Keratinocyte (primary cell): Measurements from ENCODE around the gene CUL1. TPM values are rescaled to one million over a fixed set of nuclear protein-coding genes. Genes with fewer than 3 reads are reported as not detected.
A peak's percentile ranks its signal among the peaks of the same experiment; 100 is the strongest.

ENCODE experiments used
- DNase-seq: peaks from one replicate; pipeline ENCODE4 v3.0.0-alpha.2; 2011; ENCODE audit warnings: low read depth, missing footprints, low spot score
- FAIRE-seq: peaks from 2 replicates; lab custom pipeline; 2011; peaks lifted over from hg19 to GRCh38; lab: Jason Lieb, UNC
- H2AFZ ChIP-seq: 2 replicates; pipeline ENCODE4 v1.6.0; 2012; ENCODE audit warnings: low read length, control low read depth, inconsistent platforms; ENCODE audit not compliant: control insufficient read depth
- H3K27ac ChIP-seq: 2 replicates; pipeline ENCODE4 v1.5.1; 2011; ENCODE audit warnings: low read length; ENCODE audit not compliant: control insufficient read depth, insufficient read depth
- H3K27me3 ChIP-seq: 3 replicates; pipeline ENCODE4 v1.6.0; 2011; ENCODE audit warnings: low read length; ENCODE audit not compliant: control insufficient read depth, insufficient read depth; ENCODE audit errors: extremely low read depth
- H3K36me3 ChIP-seq, 2 experiments: 2 replicates in 1 of 2; 3 replicates in 1 of 2; pipeline ENCODE4 v1.5.1; 2011; ENCODE audit warnings: low read length in 2 of 2, mild to moderate bottlenecking in 1 of 2; ENCODE audit not compliant: control insufficient read depth in 2 of 2, insufficient read depth in 2 of 2; ENCODE audit errors: extremely low read depth in 1 of 2
- H3K4me1 ChIP-seq: 3 replicates; pipeline ENCODE4 v1.5.1; 2011; ENCODE audit warnings: low read length; ENCODE audit not compliant: control insufficient read depth, insufficient read depth; ENCODE audit errors: extremely low read depth
- H3K4me2 ChIP-seq: 3 replicates; pipeline ENCODE4 v1.6.0; 2011; ENCODE audit warnings: low read depth, low read length; ENCODE audit not compliant: control insufficient read depth, insufficient read depth; ENCODE audit errors: extremely low read depth
- H3K4me3 ChIP-seq, 3 experiments: fragments of 200-600 bp in 1 of 3; sonication (generic) in 1 of 3; 2 replicates in 2 of 3; 3 replicates in 1 of 3; pipeline ENCODE4 v1.5.1; 2011 to 2016; ENCODE audit warnings: low read length in 3 of 3, mild to moderate bottlenecking in 3 of 3, control low read depth in 2 of 3, inconsistent platforms in 1 of 3, low read depth in 1 of 3, mixed read lengths in 1 of 3, mixed run types in 1 of 3, moderate library complexity in 1 of 3; ENCODE audit not compliant: control insufficient read depth in 2 of 3, insufficient read depth in 2 of 3; ENCODE audit errors: extremely low read depth in 1 of 3
- H3K79me2 ChIP-seq: 2 replicates; pipeline ENCODE4 v1.6.0; 2012; ENCODE audit warnings: low read length; ENCODE audit not compliant: control insufficient read depth, insufficient read depth
- H3K9ac ChIP-seq: 3 replicates; pipeline ENCODE4 v1.6.0; 2011; ENCODE audit warnings: low read length; ENCODE audit not compliant: control insufficient read depth, insufficient read depth; ENCODE audit errors: extremely low read depth
- H3K9me1 ChIP-seq: 3 replicates; pipeline ENCODE4 v1.6.0; 2011; ENCODE audit warnings: low read length; ENCODE audit not compliant: control insufficient read depth, insufficient read depth; ENCODE audit errors: extremely low read depth
- H3K9me3 ChIP-seq: 2 replicates; pipeline ENCODE4 v1.5.1; 2012; ENCODE audit warnings: low read depth, low read length; ENCODE audit not compliant: control insufficient read depth
- H4K20me1 ChIP-seq: 3 replicates; pipeline ENCODE4 v1.6.0; 2011; ENCODE audit warnings: low read length; ENCODE audit not compliant: control insufficient read depth, insufficient read depth; ENCODE audit errors: extremely low read depth
- CTCF ChIP-seq, 3 experiments: IDR thresholded peaks in 1 of 3; conservative IDR thresholded peaks in 1 of 3; optimal IDR thresholded peaks in 1 of 3; 2 replicates in 2 of 3; 3 replicates in 1 of 3; pipeline versions ENCODE3 to v1.5.1; 2011; ENCODE audit warnings: low read length in 3 of 3, mild to moderate bottlenecking in 3 of 3, moderate library complexity in 2 of 3, control low read depth in 1 of 3, inconsistent platforms in 1 of 3; ENCODE audit not compliant: insufficient read depth in 2 of 3; ENCODE audit errors: extremely low read depth in 1 of 3
- EZH2 ChIP-seq: IDR thresholded peaks from one replicate; pipeline ENCODE4 v1.6.1; 2012; ENCODE audit warnings: inconsistent platforms, mild to moderate bottlenecking, low read length, moderate library complexity
- dilution Hi-C: fragments of 300-500 bp; cut with MboI; formaldehyde crosslinking; loops from one replicate; pipeline ENCODE4 v1.7.0; 2020; ENCODE audit warnings: low sequenced_read_pairs; ENCODE audit not compliant: extremely low pct_ligation_motif_present
- polyA minus RNA-seq, 3 experiments: library from RNA; depleted of rRNA, polyadenylated mRNA; stranded (reverse); fragments of >200 nt; gene quantifications; 1 replicate in 1 of 3; 2 replicates in 1 of 3; 3 replicates in 1 of 3; pipeline ENCODE4 v1.2.3, GENCODE V29; 2011
- polyA plus RNA-seq, 5 experiments: library from polyadenylated mRNA; depleted of rRNA in 3 of 5; stranded (reverse) in 3 of 5; stranded (forward) in 1 of 5; unstranded in 1 of 5; fragments of >200 nt; gene quantifications; 1 replicate in 1 of 5; 2 replicates in 3 of 5; 3 replicates in 1 of 5; pipeline versions ENCODE4 v1.2.1 to v1.2.3, GENCODE V29; 2011 to 2012; ENCODE audit warnings: missing spikeins in 2 of 5, low read depth in 1 of 5, low replicate concordance in 1 of 5

The CUL1 gene
- polyA plus RNA-seq (42.5 to 55.4 TPM (median 50.7 TPM) in 3 replicates), polyA minus RNA-seq (16.9 to 51.3 TPM (median 39.4 TPM) in 3 replicates)
- 38.5 TPM for polyA plus RNA-seq (2011; ENCODE audit: low read depth)
- polyA plus RNA-seq (2011; cell fraction: cytosol; rRNA removed), result 33.8 and 46.0 TPM in 2 replicates
- 48.2 and 55.5 TPM in 2 replicates for polyA plus RNA-seq (2011; cell fraction: nucleus; rRNA removed)
- 40.6 and 44.6 TPM in 2 replicates for polyA plus RNA-seq (2012; ENCODE audit: low replicate concordance)
- 32.8 TPM for polyA minus RNA-seq (2011; cell fraction: cytosol; rRNA and poly(A)+ RNA removed)
- 26.4 and 46.0 TPM in 2 replicates for polyA minus RNA-seq (2011; cell fraction: nucleus; rRNA and poly(A)+ RNA removed)

GRCh38 chr7:148698397-148699023 lies at the start of gene CUL1:
Gene CUL1 (plus strand): TSS chr7:148698903. CDS start chr7:148730123, 31,220 bp downstream.
- no peak for TF ChIP-seq EZH2
- TF ChIP-seq CTCF (optimal IDR thresholded peaks at IDR 0.05 in 1 of 3, IDR thresholded peaks at IDR 0.05 in 1 of 3, conservative IDR thresholded peaks at IDR 0.05 in 1 of 3; ENCODE audit: extremely low read depth in 1 of 3, insufficient read depth in 2 of 3, low read length in 3 of 3), result no peak
- peaks cover 44% of the 10 kb centered on the region for H3K4me1 ChIP-seq
- peak within 1 kb of the TSS; percentile 80 for H3K27ac ChIP-seq
- dilution Hi-C loops, result no loop called here
- peaks cover 15% of the 10 kb centered on the region for H4K20me1 ChIP-seq
- no peaks in the 10 kb centered on the region for H3K9me3 ChIP-seq
- peaks cover 6% of the 10 kb centered on the region for H3K9me1 ChIP-seq
- H3K79me2 ChIP-seq, result peaks cover 48% of the 10 kb centered on the region
- H3K36me3 ChIP-seq, result no peaks in the 10 kb centered on the region
- peak within 1 kb of the TSS; percentile 92 for H3K4me2 ChIP-seq
- no peak for DNase-seq
- H2AFZ ChIP-seq, result peak within 1 kb of the TSS; percentile 80
- H3K4me3 ChIP-seq, result peak within 1 kb of the TSS; percentile 81 to 95 (median 92)
- H3K27me3 ChIP-seq, result no peaks in the 10 kb centered on the region
- peak within 1 kb of the TSS; percentile 91 for H3K9ac ChIP-seq
- FAIRE-seq, result no peak

GRCh38 chr7:148650232-148650858 lies 48.4 kb upstream of the CUL1 start:
- Histone ChIP-seq H3K4me1 (peaks cover 11% of the 10 kb centered on the region), H3K36me3 (no peaks in the 10 kb centered on the region), H3K27ac (no peak overlapping the region), H3K79me2 (no peaks in the 10 kb centered on the region), H3K4me3 (no peak overlapping the region), H3K9me3 (no peaks in the 10 kb centered on the region), H3K4me2 (peak overlapping the region; percentile 2), H4K20me1 (no peaks in the 10 kb centered on the region), H3K9me1 (peaks cover 3% of the 10 kb centered on the region), H3K27me3 (no peaks in the 10 kb centered on the region), H3K9ac (no peak overlapping the region), H2AFZ (no peak overlapping the region)
- no peak for TF ChIP-seq CTCF (optimal IDR thresholded peaks at IDR 0.05 in 1 of 3, IDR thresholded peaks at IDR 0.05 in 1 of 3, conservative IDR thresholded peaks at IDR 0.05 in 1 of 3; ENCODE audit: extremely low read depth in 1 of 3, insufficient read depth in 2 of 3, low read length in 3 of 3)
- TF ChIP-seq EZH2, result no peak
- dilution Hi-C loops, result no loop called here
- DNase-seq (no peak), FAIRE-seq (peak; percentile 13)
